Memory B cell (primary cell): ENCODE data around the gene SIGLEC12.
"Not testable (repeated sequence)": the region's sequence is repeated elsewhere in the genome, so short reads cannot be mapped to it uniquely, and the experiment has no call there.

ENCODE experiments used
- ATAC-seq: fragments of 150-1000 bp; cut with Tn5 transposase; 2 replicates; pipeline ENCODE4 v1.10.0; 2021; ENCODE audit warnings: low read depth, mild to moderate bottlenecking, moderate library complexity
- DNase-seq, 2 donors: peaks; one replicate each; pipeline ENCODE4 v3.0.0; 2022; ENCODE audit warnings: low spot score in 2 of 2
- H3K27ac Mint-ChIP-seq: one replicate; pipeline ENCODE4 v1.8.0; 2022; ENCODE audit warnings: mild to moderate bottlenecking, moderate library complexity, mixed read lengths
- H3K27me3 Mint-ChIP-seq: one replicate; pipeline ENCODE4 v1.8.0; 2022; ENCODE audit warnings: mixed read lengths
- H3K36me3 Mint-ChIP-seq: one replicate; pipeline ENCODE4 v1.8.0; 2022; ENCODE audit warnings: mild to moderate bottlenecking, mixed read lengths
- H3K4me1 Mint-ChIP-seq: one replicate; pipeline ENCODE4 v1.8.0; 2022; ENCODE audit warnings: mixed read lengths
- H3K4me3 Mint-ChIP-seq: one replicate; pipeline ENCODE4 v1.8.0; 2022; ENCODE audit warnings: mild to moderate bottlenecking, moderate library complexity, mixed read lengths
- H3K9me3 Mint-ChIP-seq: one replicate; pipeline ENCODE4 v1.8.0; 2022; ENCODE audit warnings: mixed read lengths

SIGLEC12 gene

DNA sequence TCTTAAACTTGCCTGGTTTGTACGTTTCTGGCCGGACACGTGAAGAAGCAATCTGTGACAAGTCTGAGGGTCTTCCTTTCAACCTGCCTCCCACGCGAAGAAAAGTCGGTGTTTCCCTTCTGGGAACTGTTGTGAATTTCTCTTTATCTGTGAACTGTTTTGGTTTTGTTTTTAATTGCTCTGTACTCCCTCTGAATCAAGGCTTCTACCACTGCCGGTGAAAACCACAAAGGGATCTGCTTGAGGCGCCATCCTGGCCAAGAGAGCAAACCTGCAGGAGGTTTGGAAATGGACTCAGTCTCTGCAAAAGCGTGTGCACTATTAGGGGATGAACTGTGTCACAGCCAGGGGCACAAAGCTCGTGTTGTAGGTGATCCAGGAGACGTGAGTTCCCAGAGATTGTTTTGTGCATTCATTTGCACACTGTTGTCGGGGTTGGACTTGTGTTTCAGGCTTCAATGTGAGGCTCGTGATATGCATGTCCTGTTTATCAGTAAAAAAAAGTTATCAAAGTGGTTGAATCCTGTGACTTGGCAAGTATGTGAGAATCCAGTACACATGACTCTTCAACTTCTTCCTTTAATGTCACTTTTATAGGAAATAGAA lies 53.1 kb downstream of the SIGLEC12 start:
- H3K9me3 Mint-ChIP-seq: peaks cover 7% of the 10 kb centered on the region
- peaks cover 2% of the 10 kb centered on the region for H3K36me3 Mint-ChIP-seq
- peaks cover 25% of the 10 kb centered on the region for H3K27me3 Mint-ChIP-seq
- H3K27ac Mint-ChIP-seq: no peak overlapping the region
- DNase-seq: no peak
- H3K4me3 Mint-ChIP-seq: no peak overlapping the region
- peaks cover 4% of the 10 kb centered on the region for H3K4me1 Mint-ChIP-seq
- no peak for ATAC-seq

DNA sequence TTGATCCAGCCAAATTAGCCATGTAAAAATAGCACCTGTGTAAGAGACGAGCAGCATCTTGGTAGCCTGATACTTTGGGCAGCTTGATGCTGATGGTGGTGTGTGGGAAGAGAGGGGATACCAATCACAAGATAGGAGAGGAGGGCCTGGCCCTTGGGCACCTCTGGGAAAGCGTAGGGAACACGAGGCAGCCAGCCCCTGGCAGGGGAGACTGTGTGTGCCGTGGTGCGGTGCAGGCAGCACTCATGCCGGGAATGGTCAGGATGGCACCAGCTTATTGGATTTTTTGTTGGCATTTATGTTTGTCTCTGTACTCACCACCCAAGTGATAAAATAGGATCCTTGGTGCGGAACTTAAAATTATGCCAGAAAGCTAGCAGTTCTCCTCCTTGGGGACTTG lies 53.6 kb downstream of the SIGLEC12 start:
- DNase-seq: no peak
- ATAC-seq: no peak
- Mint-ChIP-seq H3K36me3 (peaks cover 2% of the 10 kb centered on the region), H3K4me1 (peaks cover 4% of the 10 kb centered on the region), H3K9me3 (peaks cover 7% of the 10 kb centered on the region), H3K4me3 (no peak overlapping the region), H3K27ac (no peak overlapping the region), H3K27me3 (peaks cover 25% of the 10 kb centered on the region)

DNA sequence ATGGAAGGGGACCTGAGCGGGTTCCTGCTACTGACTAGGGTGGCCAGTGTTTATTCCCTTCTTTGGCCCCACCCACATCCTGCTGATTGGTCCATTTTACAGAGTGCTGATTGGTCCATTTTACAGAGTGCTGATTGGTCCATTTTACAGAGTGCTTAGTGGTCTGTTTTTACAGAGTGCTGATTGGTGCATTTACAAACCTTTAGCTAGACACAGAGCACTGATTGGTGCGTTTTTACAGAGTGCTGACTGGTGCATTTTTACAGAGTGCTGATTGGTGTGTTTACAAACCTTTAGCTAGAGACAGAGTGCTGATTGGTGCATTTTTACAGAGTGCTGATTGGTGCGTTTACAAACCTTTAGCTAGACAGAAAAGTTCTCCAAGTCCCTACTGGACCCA lies 54.1 kb downstream of the SIGLEC12 start:
- H3K4me1 Mint-ChIP-seq, ATAC-seq, DNase-seq, H3K27ac Mint-ChIP-seq, H3K9me3 Mint-ChIP-seq, H3K36me3 Mint-ChIP-seq, H3K4me3 Mint-ChIP-seq: not testable (repeated sequence)
- peaks cover 25% of the 10 kb centered on the region for H3K27me3 Mint-ChIP-seq

DNA sequence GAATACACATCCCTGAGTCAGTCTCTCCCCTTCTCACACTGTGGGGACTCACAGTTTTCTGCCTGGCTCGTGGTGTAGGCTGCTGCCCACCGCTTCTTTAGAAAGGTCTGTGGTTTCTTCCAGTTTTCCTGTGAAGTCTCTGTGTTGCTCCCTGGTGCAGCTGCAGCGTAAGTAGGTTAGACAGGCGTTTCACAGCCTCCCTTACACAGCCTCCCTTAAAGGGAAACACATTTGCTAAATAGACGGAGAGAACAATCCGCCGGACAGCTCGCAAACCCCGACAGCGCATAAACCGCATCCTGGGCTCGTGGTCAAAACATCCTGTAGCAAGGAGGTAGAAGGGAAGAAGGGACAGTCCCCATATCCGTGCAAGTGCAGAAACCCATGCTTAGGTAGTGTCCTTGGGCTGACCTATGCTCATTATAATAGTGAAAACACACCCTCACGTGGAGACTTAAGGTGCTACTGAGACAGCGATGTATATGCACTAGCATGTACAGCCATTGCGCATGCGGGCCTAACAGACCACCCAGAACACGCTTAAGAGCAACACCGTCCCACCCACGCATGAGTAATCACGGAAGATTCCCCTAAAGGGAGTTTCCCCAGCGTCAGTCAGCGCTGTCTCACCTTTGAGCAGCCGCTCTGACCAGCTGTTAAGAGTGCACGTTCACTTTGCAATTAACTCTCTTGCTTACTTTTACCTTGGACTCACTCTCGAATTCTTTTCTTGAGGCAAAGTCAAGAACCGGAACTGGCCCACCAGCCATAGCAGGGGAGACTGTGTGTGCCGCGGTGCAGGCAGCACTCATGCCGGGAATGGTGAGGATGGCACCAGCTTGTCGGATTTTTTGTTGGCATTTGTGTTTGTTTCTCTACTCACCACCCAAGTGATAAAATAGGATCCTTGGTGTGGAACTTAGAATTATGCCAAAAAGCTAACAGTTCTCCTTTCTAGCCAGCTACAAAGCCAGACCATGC lies 59.9 kb downstream of the SIGLEC12 start:
- Mint-ChIP-seq H3K27ac (peak overlapping the region; percentile 93), H3K9me3 (no peaks in the 10 kb centered on the region), H3K4me3 (peak overlapping the region; percentile 73), H3K27me3 (peaks cover 7% of the 10 kb centered on the region), H3K36me3 (no peaks in the 10 kb centered on the region), H3K4me1 (peaks cover 22% of the 10 kb centered on the region)
- DNase-seq: peak; percentile 59 to 67
- ATAC-seq: peak; percentile 87
